NCI-H2081 (cell line): ENCODE results near the gene NPIPB5.
"Not testable (repeated sequence)": the region's sequence is repeated elsewhere in the genome, so short reads cannot be mapped to it uniquely, and the experiment has no call there.

Source experiments
- DNase-seq, 2 experiments: peaks; one replicate each; lab custom pipeline; 2025; lab: John Stamatoyannopoulos, UW

NPIPB5 gene

GRCh38 chr16:22510591-22510990 is at the start of gene NPIPB5:
Gene NPIPB5 (plus strand): TSS chr16:22510891. CDS start chr16:22513802, 2,911 bp downstream.
- DNase-seq: not testable (repeated sequence)

- DNase-seq: not testable (repeated sequence)
These were observed 41.8 kb upstream of the NPIPB5 start for GRCh38 chr16:22468846-22469245.

- not testable (repeated sequence) for DNase-seq
These were observed 27.3 kb downstream of the NPIPB5 start for GRCh38 chr16:22537996-22538395.

GRCh38 chr16:22544809-22545208 is 34.1 kb downstream of the NPIPB5 start:
- not testable (repeated sequence) for DNase-seq

- DNase-seq: not testable (repeated sequence)
These were observed 35.9 kb downstream of the NPIPB5 start for GRCh38 chr16:22546630-22547029.

- not testable (repeated sequence) for DNase-seq
These were observed 36.6 kb downstream of the NPIPB5 start for GRCh38 chr16:22547170-22547765.

GRCh38 chr16:22549853-22550252 is 39.2 kb downstream of the NPIPB5 start:
- DNase-seq: not testable (repeated sequence)

GRCh38 chr16:22551143-22551542 is 40.5 kb downstream of the NPIPB5 start:
- not testable (repeated sequence) for DNase-seq

- DNase-seq: not testable (repeated sequence)
These were observed 41.0 kb downstream of the NPIPB5 start for GRCh38 chr16:22551651-22552050.

GRCh38 chr16:22556759-22557158 is 46.1 kb downstream of the NPIPB5 start:
- not testable (repeated sequence) for DNase-seq
